HCT116 (cell line): Measurements from ENCODE around the gene AGAP2. TPM values are rescaled to one million over a fixed set of nuclear protein-coding genes. Genes with fewer than 3 reads are reported as not detected.

Experiments
- ATAC-seq: fragments of 200-7000 bp; cut with Tn5 transposase; 2 replicates; pipeline ENCODE4 v1.9.1; 2020; ENCODE audit warnings: mild to moderate bottlenecking, moderate library complexity
- BruUV-seq: library from RNA; stranded (reverse); fragments of 400-500 nt; replicated peaks from 2 replicates; lab custom pipeline; 2021; lab: Mats Ljungman, UMichigan
- CTCF ChIA-PET: fragments of 300-600 bp; sonication (Branson Sonifier 250); formaldehyde crosslinking; loops from one replicate; lab custom pipeline; 2021; ENCODE audit warnings: antibody characterized with exemption; lab: Charles Lee
- POLR2A ChIA-PET: fragments of 300-600, 350-600 bp; sonication (Branson Sonifier 250); formaldehyde crosslinking; loops from one replicate; lab custom pipeline; 2021; ENCODE audit warnings: antibody characterized with exemption; lab: Charles Lee
- RAD21 ChIA-PET, 2 experiments: fragments of 300-600 bp; sonication (Branson Sonifier 250); formaldehyde crosslinking; loops; one replicate each; lab custom pipeline; 2023; ENCODE audit warnings: low total read pairs in 2 of 2; ENCODE audit not compliant: uncharacterized antibody in 2 of 2, unreplicated experiment in 2 of 2, low non-redundant PET in 1 of 2; lab: Charles Lee
- DNase-seq: peaks from one replicate; pipeline ENCODE4 v3.0.0-alpha.2; 2010; ENCODE audit warnings: low read depth, low spot score
- H2AFZ ChIP-seq: fragments of 200-600 bp; shearing (Covaris generic), sonication (generic); 2 replicates; pipeline ENCODE4 v1.6.1; 2017; ENCODE audit warnings: low read depth, mixed run types, mixed read lengths, antibody characterized with exemption, low read length; ENCODE audit not compliant: poor library complexity, severe bottlenecking
- H3K27ac ChIP-seq: 2 replicates; pipeline ENCODE4 v1.5.1; 2012; ENCODE audit warnings: low read depth, low read length
- H3K27me3 ChIP-seq: fragments of 200-600 bp; sonication (generic); 2 replicates; pipeline ENCODE4 v1.6.1; 2016; ENCODE audit warnings: mixed run types, low read length, mixed read lengths; ENCODE audit not compliant: insufficient read depth
- H3K36me3 ChIP-seq, 2 experiments: fragments of 200-500 bp in 1 of 2; fragments of 200-600 bp in 1 of 2; sonication (Bioruptor generic) in 1 of 2; sonication (generic) in 1 of 2; 2 replicates each; pipeline versions ENCODE4 v1.5.1 to v1.6.1; 2014 to 2016; ENCODE audit warnings: low read length in 2 of 2, inconsistent platforms in 1 of 2, mixed read lengths in 1 of 2, mixed run types in 1 of 2; ENCODE audit not compliant: insufficient read depth in 2 of 2, control insufficient read depth in 1 of 2
- H3K4me1 ChIP-seq, 2 experiments: fragments of 200-600 bp in 1 of 2; sonication (generic) in 1 of 2; 2 replicates each; pipeline versions ENCODE4 v1.5.1 to v1.6.1; 2012 to 2017; ENCODE audit warnings: low read length in 2 of 2, inconsistent platforms in 1 of 2, mild to moderate bottlenecking in 1 of 2, mixed read lengths in 1 of 2, mixed run types in 1 of 2, moderate library complexity in 1 of 2; ENCODE audit not compliant: insufficient read depth in 2 of 2, control insufficient read depth in 1 of 2
- H3K4me2 ChIP-seq: fragments of 200-600 bp; sonication (generic); 2 replicates; pipeline ENCODE4 v1.6.1; 2017; ENCODE audit warnings: mixed run types, low read length, mixed read lengths
- H3K4me3 ChIP-seq, 2 experiments: fragments of 200-600 bp in 1 of 2; sonication (generic) in 1 of 2; replicated peaks in 1 of 2; 2 replicates each; pipeline ENCODE4 v1.5.1; 2011 to 2016; ENCODE audit warnings: low read length in 2 of 2, control low read depth in 1 of 2, low read depth in 1 of 2, mild to moderate bottlenecking in 1 of 2, mixed read lengths in 1 of 2, mixed run types in 1 of 2
- H3K79me2 ChIP-seq: fragments of 200-600 bp; sonication (generic); 2 replicates; pipeline ENCODE4 v1.6.1; 2017; ENCODE audit warnings: mild to moderate bottlenecking, mixed run types, low read length, moderate library complexity, mixed read lengths; ENCODE audit not compliant: insufficient read depth
- H3K9ac ChIP-seq: fragments of 200-600 bp; sonication (generic); 2 replicates; pipeline ENCODE4 v1.6.1; 2016; ENCODE audit warnings: low read length, mixed read lengths
- H3K9me2 ChIP-seq: fragments of 200-600 bp; sonication (generic), shearing (Covaris generic); 2 replicates; pipeline ENCODE4 v1.6.1; 2017; ENCODE audit warnings: mixed run types, mild to moderate bottlenecking, moderate library complexity; ENCODE audit not compliant: insufficient read depth
- H3K9me3 ChIP-seq, 2 experiments: fragments of 200-500 bp in 1 of 2; fragments of 200-600 bp in 1 of 2; sonication (Bioruptor generic) in 1 of 2; sonication (generic) in 1 of 2; 2 replicates each; pipeline ENCODE4 v1.6.1; 2014 to 2017; ENCODE audit warnings: low read length in 2 of 2, mixed read lengths in 2 of 2, inconsistent platforms in 1 of 2, low read depth in 1 of 2, mild to moderate bottlenecking in 1 of 2, mixed run types in 1 of 2, moderate library complexity in 1 of 2; ENCODE audit not compliant: control insufficient read depth in 1 of 2, insufficient read depth in 1 of 2
- H4K20me1 ChIP-seq: fragments of 200-600 bp; sonication (generic), shearing (Covaris generic); 2 replicates; pipeline ENCODE4 v1.6.1; 2017; ENCODE audit warnings: mixed run types, mild to moderate bottlenecking, moderate library complexity; ENCODE audit not compliant: insufficient read depth
- EGR1 ChIP-seq: IDR thresholded peaks from 2 replicates; pipeline ENCODE4 v1.6.1; 2012; ENCODE audit warnings: low read depth
- EZH2phosphoT487 ChIP-seq: fragments of 200-600 bp; IDR thresholded peaks from 2 replicates; pipeline ENCODE4 v1.6.1; 2018; ENCODE audit warnings: antibody characterized with exemption, borderline replicate concordance
- POLR2AphosphoS5 ChIP-seq: IDR thresholded peaks from 2 replicates; pipeline ENCODE4 v1.6.1; 2011; ENCODE audit warnings: mild to moderate bottlenecking, low read depth, low read length, moderate library complexity
- RAD21 ChIP-seq: IDR thresholded peaks from 2 replicates; pipeline ENCODE4 v1.6.1; 2012; ENCODE audit warnings: low read depth, mild to moderate bottlenecking
- REST ChIP-seq: IDR thresholded peaks from 2 replicates; pipeline ENCODE4 v1.6.1; 2012; ENCODE audit warnings: low read depth
- TCF7L2 ChIP-seq: IDR thresholded peaks from 2 replicates; pipeline ENCODE4 v1.7.0; 2011; ENCODE audit warnings: borderline replicate concordance, inconsistent platforms; ENCODE audit not compliant: insufficient read depth, insufficient read length; ENCODE audit errors: extremely low read depth
- intact Hi-C: fragments of 100-400 bp; cut with micrococcal nuclease; formaldehyde crosslinking; loops from 2 replicates; pipeline ENCODE4 v1.10.0; 2022
- total RNA-seq: library from RNA; stranded (reverse); gene quantifications from one replicate; pipeline ENCODE4 v1.2.1, GENCODE V29; 2021; ENCODE audit not compliant: unreplicated experiment

Gene AGAP2
- total RNA-seq, 1 experiment from 2014 or later, result 15.8 TPM

- no peak overlapping the region for H3K9ac ChIP-seq
- H2AFZ ChIP-seq, result no peak overlapping the region
- no peaks in the 10 kb centered on the region for H3K79me2 ChIP-seq
- no peak overlapping the region for H3K27ac ChIP-seq
- no peaks in the 10 kb centered on the region for H4K20me1 ChIP-seq
- H3K36me3 ChIP-seq, result peaks cover 4% of the 10 kb centered on the region in 2 experiments; a peak in 2 of 4 replicates
- intact Hi-C loops, result no loop called here
- BruUV-seq, result no TSS peak
- POLR2A ChIA-PET, result no interaction called here
- H3K9me3 ChIP-seq, result no peaks in the 10 kb centered on the region
- H3K4me3 ChIP-seq, result no peak overlapping the region
- H3K4me1 ChIP-seq, result peaks cover 7 to 18% of the 10 kb centered on the region in 2 experiments; a peak in 3 of 4 replicates
- no peak for ATAC-seq
- RAD21 ChIA-PET, result no interaction called here
- no peak for TF ChIP-seq RAD21
- TF ChIP-seq EZH2phosphoT487, result no peak
- TF ChIP-seq EGR1, result no peak
- no peak for TF ChIP-seq TCF7L2
- TF ChIP-seq POLR2AphosphoS5, result peak; percentile 31; the same call in 1 of the 2 replicates
- TF ChIP-seq REST, result no peak
- CTCF ChIA-PET, result interaction anchor here (3.1 kb wide), 1 partner anchor 141 kb away, joined by 15 read pairs; no protein-coding TSS in a partner anchor
- DNase-seq, result no peak
- no peaks in the 10 kb centered on the region for H3K27me3 ChIP-seq
- H3K9me2 ChIP-seq, result no peaks in the 10 kb centered on the region
- H3K4me2 ChIP-seq, result no peak overlapping the region
Observed at GRCh38 chr12:57724003-57724935, 14.3 kb downstream of the AGAP2 start.
